SK-N-SH (cell line): Measurements from ENCODE around the gene SYNE2. TPM values are rescaled to one million over a fixed set of nuclear protein-coding genes. Genes with fewer than 3 reads are reported as not detected.

Source experiments
- CTCF ChIA-PET: fragments of 300-600, 350-600 bp; formaldehyde crosslinking; extraction: SDS; loops from one replicate; lab custom pipeline; 2021; lab: Yijun Ruan, JAX
- POLR2A ChIA-PET: fragments of 350-600 bp; sonication (Branson Sonifier 250); formaldehyde crosslinking; extraction: SDS; loops from one replicate; lab custom pipeline; 2020; ENCODE audit warnings: antibody characterized with exemption, inconsistent platforms; lab: Yijun Ruan, JAX
- DNase-seq: peaks from one replicate; pipeline ENCODE4 v3.0.0; 2012
- H2AFZ ChIP-seq: fragments of 200-600 bp; sonication (generic); 2 replicates; pipeline ENCODE4 v1.8.1; 2016; ENCODE audit warnings: antibody characterized with exemption, mild to moderate bottlenecking, low read depth
- H3F3A ChIP-seq: fragments of 200-600 bp; sonication (generic); replicated peaks from 2 replicates; pipeline ENCODE3; 2016; ENCODE audit warnings: antibody characterized with exemption, mild to moderate bottlenecking; ENCODE audit not compliant: insufficient read depth
- H3K27ac ChIP-seq, 2 experiments: fragments of 200-500 bp in 1 of 2; fragments of 200-600 bp in 1 of 2; sonication (Bioruptor generic) in 1 of 2; sonication (generic), shearing (Covaris generic) in 1 of 2; 2 replicates each; pipeline versions ENCODE4 v1.5.1 to v1.6.1; 2014 to 2016; ENCODE audit warnings: low read depth in 2 of 2, inconsistent platforms in 1 of 2, low read length in 1 of 2, mild to moderate bottlenecking in 1 of 2, mixed read lengths in 1 of 2
- H3K27me3 ChIP-seq: fragments of 200-600 bp; sonication (generic), shearing (Covaris generic); 2 replicates; pipeline ENCODE4 v1.6.1; 2016; ENCODE audit warnings: mixed run types; ENCODE audit not compliant: insufficient read depth
- H3K36me3 ChIP-seq, 2 experiments: fragments of 200-500 bp in 1 of 2; fragments of 200-600 bp in 1 of 2; sonication (Bioruptor generic) in 1 of 2; sonication (generic) in 1 of 2; replicated peaks in 1 of 2; 2 replicates each; pipeline versions ENCODE3 to v1.5.1; 2014 to 2016; ENCODE audit warnings: low read length in 1 of 2, mild to moderate bottlenecking in 1 of 2; ENCODE audit not compliant: insufficient read depth in 2 of 2, control insufficient read depth in 1 of 2
- H3K4me1 ChIP-seq, 2 experiments: fragments of 200-500 bp in 1 of 2; fragments of 200-600 bp in 1 of 2; sonication (Bioruptor generic) in 1 of 2; sonication (generic), shearing (Covaris generic) in 1 of 2; 2 replicates each; pipeline versions ENCODE4 v1.5.1 to v1.6.1; 2014 to 2016; ENCODE audit warnings: low read depth in 1 of 2, low read length in 1 of 2, mixed run types in 1 of 2; ENCODE audit not compliant: insufficient read depth in 2 of 2, control insufficient read depth in 1 of 2
- H3K4me2 ChIP-seq: fragments of 200-600 bp; sonication (generic), shearing (Covaris generic); 2 replicates; pipeline ENCODE4 v1.6.1; 2017; ENCODE audit warnings: mixed run types
- H3K4me3 ChIP-seq, 2 experiments: fragments of 200-500 bp in 1 of 2; fragments of 200-600 bp in 1 of 2; sonication (Bioruptor generic) in 1 of 2; sonication (generic), shearing (Covaris generic) in 1 of 2; 2 replicates each; pipeline versions ENCODE4 v1.5.1 to v1.8.1; 2014 to 2016; ENCODE audit warnings: low read depth in 2 of 2, inconsistent platforms in 1 of 2, low read length in 1 of 2, mild to moderate bottlenecking in 1 of 2, mixed read lengths in 1 of 2, moderate library complexity in 1 of 2
- H3K79me2 ChIP-seq: fragments of 200-600 bp; sonication (generic); 2 replicates; pipeline ENCODE4 v1.8.1; 2017; ENCODE audit warnings: mild to moderate bottlenecking; ENCODE audit not compliant: insufficient read depth
- H3K9ac ChIP-seq: fragments of 200-600 bp; sonication (generic); 2 replicates; pipeline ENCODE4 v1.6.1; 2017; ENCODE audit warnings: mixed run types
- H3K9me2 ChIP-seq: fragments of 200-600 bp; sonication (generic); 2 replicates; pipeline ENCODE4 v1.6.1; 2017; ENCODE audit warnings: mixed run types
- H3K9me3 ChIP-seq: fragments of 200-600 bp; sonication (generic); 2 replicates; pipeline ENCODE4 v1.6.1; 2017; ENCODE audit warnings: mixed run types, mild to moderate bottlenecking, moderate library complexity
- H4K20me1 ChIP-seq: fragments of 200-600 bp; sonication (generic); 2 replicates; pipeline ENCODE4 v1.6.1; 2017; ENCODE audit warnings: mild to moderate bottlenecking, mixed run types; ENCODE audit not compliant: insufficient read depth
- CTCF ChIP-seq: fragments of 200-600 bp; sonication (generic); IDR thresholded peaks from 2 replicates; pipeline ENCODE4 v1.6.1; 2017; ENCODE audit warnings: antibody characterized with exemption, mild to moderate bottlenecking, moderate library complexity
- ELF1 ChIP-seq: IDR thresholded peaks from 2 replicates; pipeline ENCODE4 v1.4.0; 2012
- EP300 ChIP-seq, 2 experiments: IDR thresholded peaks; 2 replicates each; pipeline versions ENCODE4 v1.4.0 to v1.6.1; 2012; ENCODE audit warnings: borderline replicate concordance in 1 of 2, low read depth in 1 of 2, low read length in 1 of 2
- FOSL2 ChIP-seq: IDR thresholded peaks from 2 replicates; pipeline ENCODE4 v1.4.0; 2012; ENCODE audit warnings: low read depth, mild to moderate bottlenecking, moderate library complexity, borderline replicate concordance
- FOXJ3 ChIP-seq: sonication (generic); formaldehyde crosslinking; IDR thresholded peaks from 2 replicates; pipeline ENCODE4 v1.5.1; 2020; ENCODE audit warnings: mild to moderate bottlenecking, missing genetic modification reagents
- FOXM1 ChIP-seq: IDR thresholded peaks from 2 replicates; pipeline ENCODE4 v1.4.0; 2012; ENCODE audit warnings: low read depth, mild to moderate bottlenecking
- JUND ChIP-seq: IDR thresholded peaks from 2 replicates; pipeline ENCODE4 v1.4.0; 2012
- MEF2A ChIP-seq: IDR thresholded peaks from 2 replicates; pipeline ENCODE4 v1.4.0; 2012; ENCODE audit warnings: low read depth, borderline replicate concordance
- NRF1 ChIP-seq: IDR thresholded peaks from 2 replicates; pipeline ENCODE4 v1.6.1; 2012; ENCODE audit warnings: low read depth, mild to moderate bottlenecking, low read length
- RAD21 ChIP-seq: IDR thresholded peaks from 2 replicates; pipeline ENCODE4 v1.6.1; 2012; ENCODE audit warnings: mild to moderate bottlenecking, low read length
- RCOR1 ChIP-seq: fragments of 150-350 bp; IDR thresholded peaks from 2 replicates; pipeline ENCODE4 v1.6.1; 2017; ENCODE audit warnings: antibody characterized with exemption, low read length
- REST ChIP-seq: IDR thresholded peaks from 2 replicates; pipeline ENCODE4 v1.6.1; 2012; ENCODE audit warnings: mild to moderate bottlenecking, low read depth, low read length, moderate library complexity
- SIN3A ChIP-seq: IDR thresholded peaks from 2 replicates; pipeline ENCODE4 v1.6.1; 2012; ENCODE audit warnings: low read depth, mild to moderate bottlenecking, low read length, moderate library complexity, borderline replicate concordance
- TCF12 ChIP-seq: IDR thresholded peaks from 2 replicates; pipeline ENCODE4 v1.4.0; 2012
- WGBS: methylation state at CpG from one replicate; pipeline ENCODE4 v1.1.6; 2017; ENCODE audit warnings: low lambda C conversion rate; 5-methylcytosine and 5-hydroxymethylcytosine counted together
- polyA plus RNA-seq, 3 experiments: library from polyadenylated mRNA; depleted of rRNA; stranded (reverse); fragments of >200 nt; gene quantifications; 2 replicates each; pipeline ENCODE4 v1.2.3, GENCODE V29; 2012
- TF ChIP-seq, protein P1 (sequence below): IDR thresholded peaks from 2 replicates; pipeline ENCODE4 v1.4.0; 2012; ENCODE audit warnings: low read depth, borderline replicate concordance
- TF ChIP-seq, protein P2 (sequence below): IDR thresholded peaks from 2 replicates; pipeline ENCODE4; 2012
- TF ChIP-seq, protein P3 (sequence below): IDR thresholded peaks from 2 replicates; pipeline ENCODE4 v1.4.0; 2012; ENCODE audit warnings: low read depth, borderline replicate concordance

Gene SYNE2
- polyA plus RNA-seq, 1 of the 3 experiments (the other 2 are of a cell fraction), result 7.1 TPM

- Histone ChIP-seq H3K9me2 (no peaks in the 10 kb centered on the region), H3K4me3 (no peak overlapping the region), H3K9me3 (no peaks in the 10 kb centered on the region), H3F3A (peaks cover 25% of the 10 kb centered on the region), H3K27me3 (no peaks in the 10 kb centered on the region), H3K36me3 (no peaks in the 10 kb centered on the region), H3K27ac (no peak overlapping the region), H3K79me2 (peaks cover 3% of the 10 kb centered on the region; the same call in 1 of the 2 replicates), H3K4me2 (no peak overlapping the region), H3K4me1 (peaks cover 6 to 15% of the 10 kb centered on the region in 2 experiments; a peak in 3 of 4 replicates), H2AFZ (no peak overlapping the region), H3K9ac (no peak overlapping the region), H4K20me1 (no peaks in the 10 kb centered on the region)
- no peak for DNase-seq
- CTCF ChIA-PET, result no interaction called here
- 97% methylated on average over 2 of the region's 2 CpGs for WGBS
- TF ChIP-seq SIN3A, result no peak
- TF ChIP-seq, protein P1, sequence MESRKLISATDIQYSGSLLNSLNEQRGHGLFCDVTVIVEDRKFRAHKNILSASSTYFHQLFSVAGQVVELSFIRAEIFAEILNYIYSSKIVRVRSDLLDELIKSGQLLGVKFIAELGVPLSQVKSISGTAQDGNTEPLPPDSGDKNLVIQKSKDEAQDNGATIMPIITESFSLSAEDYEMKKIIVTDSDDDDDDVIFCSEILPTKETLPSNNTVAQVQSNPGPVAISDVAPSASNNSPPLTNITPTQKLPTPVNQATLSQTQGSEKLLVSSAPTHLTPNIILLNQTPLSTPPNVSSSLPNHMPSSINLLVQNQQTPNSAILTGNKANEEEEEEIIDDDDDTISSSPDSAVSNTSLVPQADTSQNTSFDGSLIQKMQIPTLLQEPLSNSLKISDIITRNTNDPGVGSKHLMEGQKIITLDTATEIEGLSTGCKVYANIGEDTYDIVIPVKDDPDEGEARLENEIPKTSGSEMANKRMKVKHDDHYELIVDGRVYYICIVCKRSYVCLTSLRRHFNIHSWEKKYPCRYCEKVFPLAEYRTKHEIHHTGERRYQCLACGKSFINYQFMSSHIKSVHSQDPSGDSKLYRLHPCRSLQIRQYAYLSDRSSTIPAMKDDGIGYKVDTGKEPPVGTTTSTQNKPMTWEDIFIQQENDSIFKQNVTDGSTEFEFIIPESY, result no peak
- no peak for TF ChIP-seq ELF1
- no peak for TF ChIP-seq FOXJ3 (CRISPR knock-in tag)
- POLR2A ChIA-PET, result no interaction called here
Measured at GRCh38 chr14:63899953-63900352, 47.1 kb downstream of the SYNE2 start.

GRCh38 chr14:63901434-63902085 lies 48.8 kb downstream of the SYNE2 start:
- ChIA-PET POLR2A (interaction anchor here (0.6 kb wide), 1 partner anchor 601 kb away, joined by 4 read pairs; no protein-coding TSS in a partner anchor), CTCF (interaction anchor here (1.0 kb wide), 1 partner anchor 49 kb away, joined by 3 read pairs; the partner anchor contains the start of gene SYNE2)
- H3K36me3 ChIP-seq, result no peaks in the 10 kb centered on the region

More at GRCh38 chr14:63901434-63902085, 48.8 kb downstream of the SYNE2 start:
- Histone ChIP-seq H3K9me3 (no peaks in the 10 kb centered on the region), H2AFZ (no peak overlapping the region), H3K27me3 (no peaks in the 10 kb centered on the region), H3K4me1 (peaks cover 3 to 9% of the 10 kb centered on the region in 2 experiments; a peak in 1 of 4 replicates), H3K4me3 (no peak overlapping the region), H3F3A (peaks cover 17% of the 10 kb centered on the region), H4K20me1 (no peaks in the 10 kb centered on the region), H3K27ac (no peak overlapping the region), H3K9ac (no peak overlapping the region), H3K4me2 (no peak overlapping the region), H3K79me2 (no peaks in the 10 kb centered on the region; the same call in 1 of the 2 replicates), H3K9me2 (no peaks in the 10 kb centered on the region)
- 96% methylated on average over 5 of the region's 5 CpGs for WGBS
- no peak for DNase-seq
- TF ChIP-seq FOXM1, result no peak
- no peak for TF ChIP-seq CTCF
- no peak for TF ChIP-seq NRF1
- no peak for TF ChIP-seq FOSL2
- TF ChIP-seq, protein P2, sequence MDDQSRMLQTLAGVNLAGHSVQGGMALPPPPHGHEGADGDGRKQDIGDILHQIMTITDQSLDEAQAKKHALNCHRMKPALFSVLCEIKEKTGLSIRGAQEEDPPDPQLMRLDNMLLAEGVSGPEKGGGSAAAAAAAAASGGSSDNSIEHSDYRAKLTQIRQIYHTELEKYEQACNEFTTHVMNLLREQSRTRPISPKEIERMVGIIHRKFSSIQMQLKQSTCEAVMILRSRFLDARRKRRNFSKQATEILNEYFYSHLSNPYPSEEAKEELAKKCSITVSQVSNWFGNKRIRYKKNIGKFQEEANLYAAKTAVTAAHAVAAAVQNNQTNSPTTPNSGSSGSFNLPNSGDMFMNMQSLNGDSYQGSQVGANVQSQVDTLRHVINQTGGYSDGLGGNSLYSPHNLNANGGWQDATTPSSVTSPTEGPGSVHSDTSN, result no peak
- TF ChIP-seq EP300 (IDR thresholded peaks at IDR 0.05; ENCODE audit: borderline replicate concordance in 1 of 2, low read depth in 1 of 2, low read length in 1 of 2), result no peak
- no peak for TF ChIP-seq JUND
- no peak for TF ChIP-seq RCOR1
- no peak for TF ChIP-seq REST
- no peak for TF ChIP-seq RAD21
- no peak for TF ChIP-seq TCF12
- TF ChIP-seq MEF2A, result no peak
- TF ChIP-seq, protein P3, sequence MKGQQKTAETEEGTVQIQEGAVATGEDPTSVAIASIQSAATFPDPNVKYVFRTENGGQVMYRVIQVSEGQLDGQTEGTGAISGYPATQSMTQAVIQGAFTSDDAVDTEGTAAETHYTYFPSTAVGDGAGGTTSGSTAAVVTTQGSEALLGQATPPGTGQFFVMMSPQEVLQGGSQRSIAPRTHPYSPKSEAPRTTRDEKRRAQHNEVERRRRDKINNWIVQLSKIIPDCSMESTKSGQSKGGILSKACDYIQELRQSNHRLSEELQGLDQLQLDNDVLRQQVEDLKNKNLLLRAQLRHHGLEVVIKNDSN, result no peak
